Measurements from ENCODE around the gene ZER1.

GRCh38 chr9:128788445-128788844 is 16.7 kb upstream of the ZER1 start:
- TF ChIP-seq, protein P1, sequence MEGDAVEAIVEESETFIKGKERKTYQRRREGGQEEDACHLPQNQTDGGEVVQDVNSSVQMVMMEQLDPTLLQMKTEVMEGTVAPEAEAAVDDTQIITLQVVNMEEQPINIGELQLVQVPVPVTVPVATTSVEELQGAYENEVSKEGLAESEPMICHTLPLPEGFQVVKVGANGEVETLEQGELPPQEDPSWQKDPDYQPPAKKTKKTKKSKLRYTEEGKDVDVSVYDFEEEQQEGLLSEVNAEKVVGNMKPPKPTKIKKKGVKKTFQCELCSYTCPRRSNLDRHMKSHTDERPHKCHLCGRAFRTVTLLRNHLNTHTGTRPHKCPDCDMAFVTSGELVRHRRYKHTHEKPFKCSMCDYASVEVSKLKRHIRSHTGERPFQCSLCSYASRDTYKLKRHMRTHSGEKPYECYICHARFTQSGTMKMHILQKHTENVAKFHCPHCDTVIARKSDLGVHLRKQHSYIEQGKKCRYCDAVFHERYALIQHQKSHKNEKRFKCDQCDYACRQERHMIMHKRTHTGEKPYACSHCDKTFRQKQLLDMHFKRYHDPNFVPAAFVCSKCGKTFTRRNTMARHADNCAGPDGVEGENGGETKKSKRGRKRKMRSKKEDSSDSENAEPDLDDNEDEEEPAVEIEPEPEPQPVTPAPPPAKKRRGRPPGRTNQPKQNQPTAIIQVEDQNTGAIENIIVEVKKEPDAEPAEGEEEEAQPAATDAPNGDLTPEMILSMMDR (IDR thresholded peaks at IDR 0.05) = no peak
- TF ChIP-seq EZH2 (IDR thresholded peaks at IDR 0.05) (no peak), EZH2phosphoT487 (IDR thresholded peaks at IDR 0.05) (no peak)

Data from neural progenitor cell (in vitro differentiated cells).